ENCODE results near the gene GJC1. TPM values are rescaled to one million over a fixed set of nuclear protein-coding genes. Genes with fewer than 3 reads are reported as not detected.

GJC1 gene
- total RNA-seq, 1 experiment from 2014 or later = 119 TPM

- peak overlapping the region; percentile 42 for H3K4me2 ChIP-seq (ENCODE audit: insufficient read depth, insufficient read length, low read length)
- DNase-seq = no peak
- no peaks in the 10 kb centered on the region for H3K9me3 Mint-ChIP-seq
- no peak overlapping the region for H2BK120ac ChIP-seq (ENCODE audit: low read depth, low read length, poor library complexity, severe bottlenecking)
- H3K27me3 Mint-ChIP-seq (ENCODE audit: low read depth) = peaks cover 49% of the 10 kb centered on the region
- no peak overlapping the region for H4K8ac ChIP-seq (replicated peaks; ENCODE audit: insufficient read length, low read depth, low read length)
- no peak overlapping the region for H2BK20ac ChIP-seq (ENCODE audit: low read depth, low read length, poor library complexity, severe bottlenecking)
- peaks cover 10% of the 10 kb centered on the region for H3K23me2 ChIP-seq (ENCODE audit: insufficient read length, low read depth, low read length, poor library complexity, severe bottlenecking)
- peak overlapping the region; percentile 72 to 88 for H3K4me3 Mint-ChIP-seq
- no peak overlapping the region for H3K27ac ChIP-seq (ENCODE audit: insufficient read length, low read depth, low read length)
- H3K23ac ChIP-seq (ENCODE audit: insufficient read length, low read depth, low read length) = no peak overlapping the region
- no peaks in the 10 kb centered on the region for H3K9me3 ChIP-seq (ENCODE audit: control insufficient read depth, low read depth, low read length)
- no peak overlapping the region; a peak in 1 of 7 replicates for H3K27ac Mint-ChIP-seq
- no peak overlapping the region for H3K56ac ChIP-seq (ENCODE audit: insufficient read length, low read depth, low read length)
- H3K79me2 ChIP-seq (ENCODE audit: insufficient read depth, low read length) = no peaks in the 10 kb centered on the region
- no peak overlapping the region for H4K5ac ChIP-seq (ENCODE audit: insufficient read length, low read depth, low read length)
- no peak overlapping the region for H3T11ph ChIP-seq (ENCODE audit: low read length)
- no peak overlapping the region for H2BK15ac ChIP-seq (ENCODE audit: low read depth, low read length)
- H3K36me3 Mint-ChIP-seq (ENCODE audit: insufficient read depth in 1 of 3, low read depth in 3 of 3) = no peaks in the 10 kb centered on the region
- H3K79me1 ChIP-seq (ENCODE audit: insufficient read depth, low read depth, low read length, poor library complexity, severe bottlenecking) = no peaks in the 10 kb centered on the region
- no peak overlapping the region for H3K4ac ChIP-seq (ENCODE audit: low read depth, low read length)
- no CpG with 5 or more reads among the region's 50 CpGs for WGBS (ENCODE audit: extremely low coverage, insufficient read length, low lambda C conversion rate)
- no peak overlapping the region for H2BK5ac ChIP-seq (ENCODE audit: insufficient read length, low read length)
- peak; percentile 28; the same call in 2 of the 3 replicates for TF ChIP-seq CTCF (conservative IDR thresholded peaks at IDR 0.05)
- no peak overlapping the region for H3K14ac ChIP-seq (ENCODE audit: insufficient read depth, low read length)
- no peak overlapping the region for H2BK12ac ChIP-seq (ENCODE audit: insufficient read length, low read depth, low read length)
- no peak overlapping the region for H3K18ac ChIP-seq (ENCODE audit: insufficient read length, low read depth, low read length)
- H2AFZ ChIP-seq (ENCODE audit: low read length) = no peak overlapping the region
- no peaks in the 10 kb centered on the region for H4K20me1 ChIP-seq (ENCODE audit: control insufficient read depth, insufficient read depth, insufficient read length)
- H2AK5ac ChIP-seq (ENCODE audit: insufficient read length, low read length) = no peak overlapping the region
- no peak overlapping the region for H3K9ac ChIP-seq (ENCODE audit: extremely low read depth, insufficient read length, low read length)
- no peaks in the 10 kb centered on the region; the same call in 1 of the 2 replicates for H3K4me1 ChIP-seq (ENCODE audit: insufficient read depth, low read length)
- peaks cover 4% of the 10 kb centered on the region; the same call in 1 of the 2 replicates for H3K27me3 ChIP-seq (ENCODE audit: insufficient read depth, low read length)
- no peak overlapping the region for H4K91ac ChIP-seq (ENCODE audit: insufficient read length, low read depth, low read length)
- peaks cover 12 to 19% of the 10 kb centered on the region in 2 experiments; a peak in 3 of 4 replicates for H3K4me1 Mint-ChIP-seq
These were observed 54.8 kb downstream of the GJC1 start for GRCh38 chr17:44775136-44775837.
